DND-41 (cell line): ENCODE results near the gene IKZF5.

Experiments
- CTCF ChIP-seq: IDR thresholded peaks from 2 replicates; pipeline ENCODE4 v1.5.1; 2012; ENCODE audit warnings: borderline replicate concordance, low read length, moderate library complexity, mild to moderate bottlenecking; ENCODE audit not compliant: poor library complexity, severe bottlenecking; ENCODE audit errors: extremely low read depth
- EZH2 ChIP-seq: IDR thresholded peaks from 3 replicates; pipeline ENCODE4 v1.6.1; 2012; ENCODE audit warnings: borderline replicate concordance, low read depth, mild to moderate bottlenecking, moderate library complexity, low read length, inconsistent platforms; ENCODE audit not compliant: severe bottlenecking

GRCh38 chr10:122995936-122996335 lies 12.7 kb downstream of the IKZF5 start:
- TF ChIP-seq CTCF (no peak), EZH2 (no peak)
